HG02798 (cell line): Measurements from ENCODE around the gene L3MBTL4.
"Not testable (repeated sequence)": the region's sequence is repeated elsewhere in the genome, so short reads cannot be mapped to it uniquely, and the experiment has no call there.

ENCODE experiments used
- ATAC-seq: cut with Tn5 transposase; IDR thresholded peaks from one replicate; pipeline ENCODE4 v1.9.1; 2021; ENCODE audit warnings: mild to moderate bottlenecking; ENCODE audit not compliant: unreplicated experiment, poor library complexity

L3MBTL4 gene

DNA sequence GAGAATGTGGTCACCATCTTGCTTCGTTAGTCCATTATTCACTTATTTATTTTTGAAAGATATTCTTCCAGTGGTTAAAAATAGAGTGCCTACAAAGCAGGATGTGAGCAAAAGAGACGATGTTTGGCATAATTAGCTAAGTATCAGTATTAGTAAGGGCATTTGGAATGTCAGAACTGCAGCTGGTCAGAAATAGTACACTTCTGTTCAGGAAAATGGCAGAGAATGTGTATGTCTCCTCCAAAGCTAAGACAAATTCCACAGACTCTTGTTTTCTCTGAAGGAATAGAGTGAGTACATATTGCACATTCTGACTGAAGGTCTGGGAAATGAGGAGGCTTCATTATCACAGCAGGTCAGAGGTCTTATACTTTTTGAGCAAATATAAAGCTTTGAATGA, 209.0 kb downstream of the L3MBTL4 start:
- no peak for ATAC-seq

- ATAC-seq = no peak
Measured at GRCh38 chr18:6204476-6204875, 210.2 kb downstream of the L3MBTL4 start.

DNA sequence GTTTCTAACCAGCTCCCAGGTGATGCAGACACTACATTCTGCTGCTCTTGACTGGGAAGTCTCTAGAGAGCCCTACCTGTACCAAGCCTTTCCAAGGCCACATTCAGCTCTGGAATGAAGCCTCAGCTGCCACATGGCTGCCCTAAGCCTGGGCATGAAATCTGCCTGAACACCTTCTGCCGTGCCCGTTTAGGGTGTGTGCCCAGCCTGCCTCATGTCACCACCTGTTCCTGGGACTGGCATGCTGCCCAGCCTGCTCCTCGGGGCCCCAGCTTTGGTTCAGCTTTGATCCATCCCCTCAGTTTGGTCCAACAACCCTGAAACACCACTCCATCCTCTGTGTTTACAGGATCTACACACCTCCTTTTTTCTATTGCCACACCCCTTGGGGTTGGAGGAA, 210.9 kb downstream of the L3MBTL4 start:
- no peak for ATAC-seq

- ATAC-seq = no peak
Measured at GRCh38 chr18:6202861-6203260, 211.8 kb downstream of the L3MBTL4 start.

GRCh38 chr18:6200204-6200774, 214.4 kb downstream of the L3MBTL4 start:
- ATAC-seq = no peak

- ATAC-seq = no peak
Measured at GRCh38 chr18:6199777-6200176, 214.9 kb downstream of the L3MBTL4 start.

GRCh38 chr18:6198585-6198984, 216.1 kb downstream of the L3MBTL4 start:
- ATAC-seq = no peak

- no peak for ATAC-seq
Measured at GRCh38 chr18:6194640-6195039, 220.1 kb downstream of the L3MBTL4 start.

DNA sequence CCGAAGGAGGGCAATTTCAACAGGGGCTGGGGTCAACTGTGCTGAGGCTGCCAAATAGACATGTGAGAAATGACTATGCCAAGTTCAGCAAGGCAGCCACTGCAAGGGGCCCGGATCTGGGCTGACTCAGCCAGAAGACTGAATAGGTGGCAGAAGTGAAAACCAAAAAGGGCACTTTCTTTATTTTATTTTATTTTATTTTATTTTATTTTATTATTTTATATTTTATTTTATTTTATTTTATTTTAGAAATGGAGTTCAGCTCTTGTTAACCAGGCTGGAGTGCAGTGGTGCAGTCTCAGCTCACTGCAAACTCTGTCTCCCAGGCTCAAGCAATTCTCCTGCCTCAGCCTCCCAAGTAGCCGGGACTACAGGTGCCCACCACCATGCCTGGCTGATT, 228.9 kb downstream of the L3MBTL4 start:
- ATAC-seq = not testable (repeated sequence)

- ATAC-seq = no peak
Measured at GRCh38 chr18:6174983-6175745, 239.5 kb downstream of the L3MBTL4 start.

- no peak for ATAC-seq
Measured at GRCh38 chr18:6170604-6171003, 244.1 kb downstream of the L3MBTL4 start.

- no peak for ATAC-seq
Measured at GRCh38 chr18:6161549-6161948, 253.2 kb downstream of the L3MBTL4 start.

- ATAC-seq = no peak
Measured at GRCh38 chr18:6159426-6159825, 255.3 kb downstream of the L3MBTL4 start.

DNA sequence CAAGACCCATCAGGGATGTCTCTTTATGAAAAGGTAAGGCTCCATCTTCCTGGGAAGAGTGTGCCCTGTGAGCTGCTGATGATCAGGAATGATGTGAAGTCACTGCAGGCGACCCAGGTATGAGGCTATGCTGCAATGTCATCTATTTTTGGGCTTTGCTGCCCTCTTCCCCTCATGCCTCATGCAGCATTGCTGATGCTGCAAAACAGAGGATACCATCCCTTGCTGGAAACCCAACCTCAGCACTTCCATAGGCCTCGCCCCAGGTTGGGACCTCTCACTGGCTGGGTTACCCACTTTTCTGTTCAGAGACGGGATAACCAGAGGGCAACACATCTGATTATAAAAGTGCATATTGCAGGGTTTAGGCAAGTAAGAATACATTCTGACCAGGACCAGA, 255.8 kb downstream of the L3MBTL4 start:
- no peak for ATAC-seq

DNA sequence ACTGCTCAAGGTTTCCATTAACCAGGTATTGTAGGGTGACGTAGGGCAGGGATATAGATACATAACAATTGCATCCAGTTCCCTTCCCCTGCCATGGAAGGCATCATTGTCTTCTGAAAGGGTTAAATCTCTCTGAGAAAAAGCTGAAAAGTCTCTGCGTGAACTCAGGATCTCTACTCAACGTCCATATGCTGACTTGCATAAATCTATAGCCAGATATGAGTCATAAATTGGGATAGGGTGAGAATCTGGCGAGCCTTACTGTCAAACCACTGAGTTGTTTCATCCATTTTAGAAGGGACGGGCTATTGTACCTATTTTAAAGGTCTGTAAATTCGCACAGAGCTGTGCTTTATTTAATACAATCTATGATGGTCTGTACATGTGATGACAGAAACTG, 258.3 kb downstream of the L3MBTL4 start:
- no peak for ATAC-seq

GRCh38 chr18:6155707-6156106, 259.0 kb downstream of the L3MBTL4 start:
- no peak for ATAC-seq

GRCh38 chr18:6150430-6150829, 264.3 kb downstream of the L3MBTL4 start:
- ATAC-seq = no peak

GRCh38 chr18:6146307-6146661, 268.4 kb downstream of the L3MBTL4 start:
- no peak for ATAC-seq

GRCh38 chr18:6145645-6146306, 268.9 kb downstream of the L3MBTL4 start:
- ATAC-seq = no peak

- ATAC-seq = no peak
Measured at GRCh38 chr18:6139007-6139406, 275.7 kb downstream of the L3MBTL4 start.

DNA sequence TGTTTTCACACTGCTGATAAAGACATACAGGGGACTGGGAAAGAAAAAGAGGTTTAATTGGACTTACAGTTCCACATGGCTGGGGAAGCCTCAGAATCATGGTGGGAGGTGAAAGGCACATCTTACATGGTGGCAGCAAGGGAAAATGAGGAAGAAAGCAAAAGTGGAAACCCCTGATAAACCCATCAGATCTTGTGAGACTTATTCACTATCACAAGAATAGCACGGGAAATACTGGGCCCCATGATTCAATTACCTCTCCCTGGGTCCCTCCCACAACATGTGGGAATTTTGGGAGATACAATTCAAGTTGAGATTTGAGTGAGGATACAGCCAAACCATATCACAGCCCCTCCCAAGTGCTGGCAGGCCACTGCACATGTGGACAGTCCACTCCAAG, 278.8 kb downstream of the L3MBTL4 start:
- ATAC-seq = not testable (repeated sequence)

GRCh38 chr18:6135029-6135428, 279.7 kb downstream of the L3MBTL4 start:
- ATAC-seq = not testable (repeated sequence)
